Fibroblast of gingiva (primary cell): ENCODE measurements around the gene ATP13A4.

ENCODE experiments used
- DNase-seq: peaks from one replicate; pipeline ENCODE4 v3.0.0-alpha.2; 2011; ENCODE audit warnings: low read depth

The ATP13A4 gene

GRCh38 chr3:193554811-193555210 is at the start of gene ATP13A4:
Gene ATP13A4 (minus strand): TSS chr3:193554895. CDS start chr3:193554799, 96 bp downstream.
- no peak for DNase-seq

GRCh38 chr3:193599393-193599792 is 44.7 kb upstream of the ATP13A4 start:
- DNase-seq: no peak

GRCh38 chr3:193598202-193598601 is 43.5 kb upstream of the ATP13A4 start:
- DNase-seq: no peak

- no peak for DNase-seq
These were observed 41.3 kb upstream of the ATP13A4 start for GRCh38 chr3:193595939-193596487.

GRCh38 chr3:193594946-193595689 is 40.4 kb upstream of the ATP13A4 start:
- no peak for DNase-seq

GRCh38 chr3:193593668-193594030 is 39.0 kb upstream of the ATP13A4 start:
- DNase-seq: no peak

GRCh38 chr3:193592841-193593667 is 38.4 kb upstream of the ATP13A4 start, which contains the start of gene OPA1:
Gene OPA1 (plus strand): TSS chr3:193593208. CDS start chr3:193593378, 170 bp downstream.
- DNase-seq: peak; percentile 99

GRCh38 chr3:193590088-193590856 is 35.6 kb upstream of the ATP13A4 start:
- DNase-seq: no peak

GRCh38 chr3:193589616-193590015 is 34.9 kb upstream of the ATP13A4 start:
- no peak for DNase-seq

GRCh38 chr3:193589129-193589528 is 34.4 kb upstream of the ATP13A4 start:
- no peak for DNase-seq

GRCh38 chr3:193586526-193586925 is 31.8 kb upstream of the ATP13A4 start:
- no peak for DNase-seq

- DNase-seq: no peak
These were observed 30.8 kb upstream of the ATP13A4 start for GRCh38 chr3:193585530-193585929.

- DNase-seq: no peak
These were observed 19.9 kb upstream of the ATP13A4 start for GRCh38 chr3:193574488-193575070.

- DNase-seq: no peak
These were observed 18.9 kb upstream of the ATP13A4 start for GRCh38 chr3:193573403-193574191.

- DNase-seq: peak; percentile 48
These were observed 17.8 kb upstream of the ATP13A4 start for GRCh38 chr3:193572426-193572908.

GRCh38 chr3:193569119-193569518 is 14.4 kb upstream of the ATP13A4 start:
- no peak for DNase-seq

GRCh38 chr3:193564012-193564411 is 9.3 kb upstream of the ATP13A4 start:
- DNase-seq: no peak

- DNase-seq: no peak
These were observed 8.7 kb upstream of the ATP13A4 start for GRCh38 chr3:193563426-193563825.

GRCh38 chr3:193560870-193561269 is 6.2 kb upstream of the ATP13A4 start:
- DNase-seq: no peak

- no peak for DNase-seq
These were observed 5.4 kb upstream of the ATP13A4 start for GRCh38 chr3:193560091-193560490.

GRCh38 chr3:193559100-193559499 is 4.4 kb upstream of the ATP13A4 start:
- DNase-seq: no peak
